Lower lobe of right lung (tissue), 2 donors: ENCODE measurements around the gene CAPNS2. TPM values are rescaled to one million over a fixed set of nuclear protein-coding genes. Genes with fewer than 3 reads are reported as not detected.

Experiments used
- ATAC-seq, 2 donors: fragments of 200-7000 bp; cut with Tn5 transposase; one replicate each; pipeline ENCODE4 v1.9.1; 2020 to 2022; ENCODE audit warnings: mild to moderate bottlenecking in 2 of 2, moderate library complexity in 2 of 2
- DNase-seq: peaks from one replicate; pipeline ENCODE4 v3.0.0-alpha.2; 2020
- H3K27ac ChIP-seq: fragments of 200-600 bp; one replicate; pipeline ENCODE4 v1.8.0; 2022
- H3K27me3 ChIP-seq: fragments of 200-600 bp; one replicate; pipeline ENCODE4 v1.8.0; 2022; ENCODE audit warnings: low read depth
- H3K36me3 ChIP-seq: fragments of 200-600 bp; one replicate; pipeline ENCODE4 v1.8.0; 2022; ENCODE audit warnings: mild to moderate bottlenecking
- H3K4me1 ChIP-seq: fragments of 200-600 bp; one replicate; pipeline ENCODE4 v1.8.0; 2022
- H3K4me3 ChIP-seq: fragments of 200-600 bp; one replicate; pipeline ENCODE4 v1.8.0; 2022; ENCODE audit warnings: mild to moderate bottlenecking
- H3K9me3 ChIP-seq: fragments of 200-600 bp; one replicate; pipeline ENCODE4 v1.8.0; 2022
- CTCF ChIP-seq: fragments of 200-600 bp; IDR thresholded peaks from one replicate; pipeline ENCODE4 v1.8.0; 2022; ENCODE audit warnings: antibody characterized with exemption, mild to moderate bottlenecking
- intact Hi-C: fragments of 100-400 bp; cut with DNase I; formaldehyde crosslinking; loops from one replicate; pipeline ENCODE4 v1.11.0; 2022
- total RNA-seq: library from RNA; stranded (reverse); fragmentation: NEBNext Ultra II Directional; extraction: Animal tissue kit (Norgen Biotek cat#: 25700); gene quantifications from one replicate; pipeline ENCODE4 v1.2.1, GENCODE V29; 2021
- donor health status: DM: no; HTN: yes; CAD: no; lungs with severe emphysema.

Gene CAPNS2
- total RNA-seq, 1 donor from 2014 or later = 2.0 TPM

DNA sequence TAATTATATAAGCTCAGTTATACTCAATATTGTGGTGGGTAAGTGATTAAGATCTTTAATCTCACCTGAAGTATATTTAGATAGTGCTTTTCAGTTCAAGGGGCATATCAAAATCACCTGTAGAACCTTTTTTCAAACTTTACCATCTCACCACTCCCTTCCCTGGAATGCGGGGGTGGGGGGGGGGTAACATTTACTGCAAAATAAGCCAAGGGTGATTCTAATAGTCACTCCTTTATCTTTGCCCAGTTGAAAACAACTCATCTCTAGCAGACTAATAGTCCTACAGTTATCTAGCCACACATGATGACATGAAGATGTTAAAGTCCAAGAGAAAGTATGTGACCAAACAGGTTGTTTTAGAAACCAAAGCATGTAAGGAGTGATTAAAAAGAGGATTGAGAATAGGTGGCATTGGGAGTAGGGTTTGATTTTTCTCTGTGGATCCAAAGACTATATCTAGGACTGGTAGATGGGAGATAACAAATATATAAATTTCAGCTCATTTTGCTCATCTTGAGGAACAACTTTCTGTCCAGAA is 36.1 kb upstream of the CAPNS2 start:
- ATAC-seq (no peak), DNase-seq (no peak)
- Histone ChIP-seq H3K4me1 (no peaks in the 10 kb centered on the region), H3K4me3 (no peak overlapping the region), H3K36me3 (peaks cover 21% of the 10 kb centered on the region), H3K27ac (no peak overlapping the region), H3K27me3 (no peaks in the 10 kb centered on the region), H3K9me3 (no peaks in the 10 kb centered on the region)
- intact Hi-C loops = no loop called here
- TF ChIP-seq CTCF = no peak

- DNase-seq = no peak
- intact Hi-C loops = no loop called here
- Histone ChIP-seq H3K9me3 (no peaks in the 10 kb centered on the region), H3K27ac (no peak overlapping the region), H3K4me3 (no peak overlapping the region), H3K4me1 (no peaks in the 10 kb centered on the region), H3K27me3 (no peaks in the 10 kb centered on the region), H3K36me3 (peaks cover 21% of the 10 kb centered on the region)
- ATAC-seq = no peak
- TF ChIP-seq CTCF = no peak
These were observed 34.3 kb upstream of the CAPNS2 start for GRCh38 chr16:55532227-55532626.

GRCh38 chr16:55534756-55535155 is 31.7 kb upstream of the CAPNS2 start:
- no peaks in the 10 kb centered on the region for H3K9me3 ChIP-seq
- no peaks in the 10 kb centered on the region for H3K27me3 ChIP-seq
- no peak overlapping the region for H3K27ac ChIP-seq
- peak; percentile 41 to 50 for ATAC-seq
- H3K36me3 ChIP-seq = peaks cover 9% of the 10 kb centered on the region
- no peak overlapping the region for H3K4me3 ChIP-seq
- intact Hi-C loops = no loop called here
- no peak for DNase-seq
- no peaks in the 10 kb centered on the region for H3K4me1 ChIP-seq
- TF ChIP-seq CTCF = no peak

- H3K9me3 ChIP-seq = no peaks in the 10 kb centered on the region
- no peaks in the 10 kb centered on the region for H3K36me3 ChIP-seq
- intact Hi-C loops = no loop called here
- DNase-seq (no peak), ATAC-seq (no peak)
- no peaks in the 10 kb centered on the region for H3K27me3 ChIP-seq
- H3K4me3 ChIP-seq = no peak overlapping the region
- TF ChIP-seq CTCF = no peak
- H3K4me1 ChIP-seq = no peaks in the 10 kb centered on the region
- no peak overlapping the region for H3K27ac ChIP-seq
These were observed 27.4 kb upstream of the CAPNS2 start for GRCh38 chr16:55539049-55539448.

- no peak overlapping the region for H3K4me3 ChIP-seq
- DNase-seq (no peak), ATAC-seq (no peak)
- H3K27ac ChIP-seq = no peak overlapping the region
- H3K27me3 ChIP-seq = no peaks in the 10 kb centered on the region
- no peaks in the 10 kb centered on the region for H3K9me3 ChIP-seq
- TF ChIP-seq CTCF = no peak
- intact Hi-C loops = no loop called here
- H3K4me1 ChIP-seq = no peaks in the 10 kb centered on the region
- H3K36me3 ChIP-seq = no peaks in the 10 kb centered on the region
These were observed 27.0 kb upstream of the CAPNS2 start for GRCh38 chr16:55539488-55539887.

- H3K4me3 ChIP-seq = no peak overlapping the region
- DNase-seq = no peak
- H3K9me3 ChIP-seq = no peaks in the 10 kb centered on the region
- H3K4me1 ChIP-seq = no peaks in the 10 kb centered on the region
- no peak for ATAC-seq
- intact Hi-C loops = no loop called here
- H3K36me3 ChIP-seq = no peaks in the 10 kb centered on the region
- no peak overlapping the region for H3K27ac ChIP-seq
- no peaks in the 10 kb centered on the region for H3K27me3 ChIP-seq
- no peak for TF ChIP-seq CTCF
These were observed 26.3 kb upstream of the CAPNS2 start for GRCh38 chr16:55540221-55540620.
